H9 (cell line): ENCODE measurements around the gene DAB1. TPM values are rescaled to one million over a fixed set of nuclear protein-coding genes. Genes with fewer than 3 reads are reported as not detected.

Experiments used
- DNase-seq: peaks from one replicate; pipeline ENCODE4 v3.0.0-alpha.2; 2017
- H2AFZ ChIP-seq: one replicate; pipeline ENCODE4 v1.6.1; 2013; ENCODE audit warnings: mild to moderate bottlenecking, low read length, control low read depth, moderate library complexity
- H2AK5ac ChIP-seq: 2 replicates; pipeline ENCODE4 v1.6.1; 2013; ENCODE audit warnings: low read length, control low read depth, mixed read lengths; ENCODE audit not compliant: insufficient read length
- H2BK120ac ChIP-seq: one replicate; pipeline ENCODE4 v1.6.1; 2013; ENCODE audit warnings: low read depth, mild to moderate bottlenecking, low read length, control low read depth, inconsistent platforms; ENCODE audit not compliant: poor library complexity, severe bottlenecking
- H2BK12ac ChIP-seq: 2 replicates; pipeline ENCODE4 v1.6.1; 2013; ENCODE audit warnings: low read length, control low read depth, mixed read lengths, low read depth; ENCODE audit not compliant: insufficient read length
- H2BK15ac ChIP-seq: 2 replicates; pipeline ENCODE4 v1.6.1; 2013; ENCODE audit warnings: low read depth, low read length, control low read depth
- H2BK20ac ChIP-seq: one replicate; pipeline ENCODE4 v1.6.1; 2013; ENCODE audit warnings: low read depth, mild to moderate bottlenecking, low read length, control low read depth, inconsistent platforms; ENCODE audit not compliant: poor library complexity, severe bottlenecking
- H2BK5ac ChIP-seq: 2 replicates; pipeline ENCODE4 v1.6.1; 2013; ENCODE audit warnings: low read length, control low read depth, mixed read lengths; ENCODE audit not compliant: insufficient read length
- H3K14ac ChIP-seq: 2 replicates; pipeline ENCODE4 v1.6.1; 2013; ENCODE audit warnings: low read length, control low read depth; ENCODE audit not compliant: insufficient read depth
- H3K18ac ChIP-seq: 2 replicates; pipeline ENCODE4 v1.6.1; 2013; ENCODE audit warnings: low read depth, mild to moderate bottlenecking, mixed read lengths, low read length, control low read depth; ENCODE audit not compliant: insufficient read length
- H3K23ac ChIP-seq: 2 replicates; pipeline ENCODE4 v1.6.1; 2013; ENCODE audit warnings: low read length, control low read depth, mixed read lengths, low read depth; ENCODE audit not compliant: insufficient read length
- H3K23me2 ChIP-seq: 2 replicates; pipeline ENCODE4 v1.6.1; 2013; ENCODE audit warnings: low read depth, mild to moderate bottlenecking, mixed read lengths, low read length, control low read depth; ENCODE audit not compliant: insufficient read length, poor library complexity, severe bottlenecking
- H3K27ac ChIP-seq: 2 replicates; pipeline ENCODE4 v1.5.1; 2013; ENCODE audit warnings: low read length, control low read depth, mixed read lengths, low read depth; ENCODE audit not compliant: insufficient read length
- H3K27me3 ChIP-seq: 2 replicates; pipeline ENCODE4 v1.6.1; 2013; ENCODE audit warnings: low read length, control low read depth, inconsistent platforms; ENCODE audit not compliant: insufficient read depth
- H3K4ac ChIP-seq: 2 replicates; pipeline ENCODE4 v1.6.1; 2013; ENCODE audit warnings: low read depth, mild to moderate bottlenecking, control low read depth, inconsistent platforms, low read length, moderate library complexity
- H3K4me1 ChIP-seq: 2 replicates; pipeline ENCODE4 v1.6.1; 2013; ENCODE audit warnings: low read length, control low read depth, inconsistent platforms; ENCODE audit not compliant: insufficient read depth
- H3K4me2 ChIP-seq: 2 replicates; pipeline ENCODE4 v1.6.1; 2013; ENCODE audit warnings: low read length, control low read depth, mixed read lengths; ENCODE audit not compliant: insufficient read length, insufficient read depth
- H3K56ac ChIP-seq: 2 replicates; pipeline ENCODE4 v1.6.1; 2013; ENCODE audit warnings: low read depth, mild to moderate bottlenecking, mixed read lengths, low read length, control low read depth; ENCODE audit not compliant: insufficient read length
- H3K79me1 ChIP-seq: 2 replicates; pipeline ENCODE4 v1.6.1; 2013; ENCODE audit warnings: low read depth, mild to moderate bottlenecking, moderate library complexity, low read length, control low read depth, inconsistent platforms; ENCODE audit not compliant: insufficient read depth, poor library complexity, severe bottlenecking
- H3K79me2 ChIP-seq: 2 replicates; pipeline ENCODE4 v1.6.1; 2013; ENCODE audit warnings: low read length, control low read depth, inconsistent platforms; ENCODE audit not compliant: insufficient read depth
- H3K9ac ChIP-seq: 2 replicates; pipeline ENCODE4 v1.6.1; 2013; ENCODE audit warnings: low read length, control low read depth, mixed read lengths; ENCODE audit not compliant: insufficient read length; ENCODE audit errors: extremely low read depth
- H3K9me3 ChIP-seq: one replicate; pipeline ENCODE4 v1.6.1; 2013; ENCODE audit warnings: low read depth, low read length, inconsistent platforms; ENCODE audit not compliant: control insufficient read depth
- H3T11ph ChIP-seq: one replicate; pipeline ENCODE4 v1.6.1; 2013; ENCODE audit warnings: mild to moderate bottlenecking, low read length, control low read depth, inconsistent platforms
- H4K20me1 ChIP-seq: one replicate; pipeline ENCODE4 v1.6.1; 2013; ENCODE audit not compliant: control insufficient read depth, insufficient read length, insufficient read depth
- H4K5ac ChIP-seq: 2 replicates; pipeline ENCODE4 v1.6.1; 2013; ENCODE audit warnings: low read depth, mild to moderate bottlenecking, mixed read lengths, low read length, control low read depth; ENCODE audit not compliant: insufficient read length
- H4K8ac ChIP-seq: replicated peaks from 2 replicates; pipeline ENCODE4 v1.6.1; 2013; ENCODE audit warnings: low read length, control low read depth, mixed read lengths, low read depth; ENCODE audit not compliant: insufficient read length
- H4K91ac ChIP-seq: 2 replicates; pipeline ENCODE4 v1.6.1; 2013; ENCODE audit warnings: low read depth, mild to moderate bottlenecking, moderate library complexity, mixed read lengths, low read length, control low read depth; ENCODE audit not compliant: insufficient read length
- H3K27ac Mint-ChIP-seq, 3 experiments: 2 replicates in 2 of 3; 3 replicates in 1 of 3; pipeline ENCODE4 v1.8.0; 2020 to 2021; ENCODE audit warnings: mixed read lengths in 3 of 3, mild to moderate bottlenecking in 1 of 3, moderate library complexity in 1 of 3
- H3K27me3 Mint-ChIP-seq: 2 replicates; pipeline ENCODE4 v1.8.0; 2021; ENCODE audit warnings: low read depth, mild to moderate bottlenecking, moderate library complexity, mixed read lengths
- H3K36me3 Mint-ChIP-seq, 3 experiments: 2 replicates in 2 of 3; 3 replicates in 1 of 3; pipeline ENCODE4 v1.8.0; 2020 to 2021; ENCODE audit warnings: low read depth in 3 of 3, mixed read lengths in 3 of 3; ENCODE audit not compliant: insufficient read depth in 1 of 3
- H3K4me1 Mint-ChIP-seq, 2 experiments: 2 replicates each; pipeline ENCODE4 v1.8.0; 2020; ENCODE audit warnings: mixed read lengths in 2 of 2
- H3K4me3 Mint-ChIP-seq, 2 experiments: 2 replicates in 1 of 2; 3 replicates in 1 of 2; pipeline ENCODE4 v1.8.0; 2020 to 2021; ENCODE audit warnings: mild to moderate bottlenecking in 2 of 2, mixed read lengths in 2 of 2, moderate library complexity in 1 of 2
- H3K9me3 Mint-ChIP-seq, 2 experiments: 2 replicates in 1 of 2; 3 replicates in 1 of 2; pipeline ENCODE4 v1.8.0; 2020; ENCODE audit warnings: mild to moderate bottlenecking in 2 of 2, mixed read lengths in 2 of 2, moderate library complexity in 1 of 2
- WGBS: extraction: QIAGEN DNeasy Blood & Tissue Kit; methylation state at CpG from one replicate; pipeline ENCODE4 v1.1.7; 2013; ENCODE audit warnings: missing lambda C conversion rate, low lambda C conversion rate, mixed read lengths; ENCODE audit not compliant: insufficient read length; ENCODE audit errors: extremely low coverage; 5-methylcytosine and 5-hydroxymethylcytosine counted together
- total RNA-seq: library from RNA; stranded (reverse); gene quantifications from 2 replicates; pipeline ENCODE4 v1.2.1, GENCODE V29; 2021
- TF ChIP-seq, protein P1 (sequence below): fragments of 200-600 bp; sonication (generic); conservative IDR thresholded peaks from 3 replicates; pipeline ENCODE4 v1.8.0; 2021; ENCODE audit warnings: antibody characterized with exemption, mild to moderate bottlenecking

The DAB1 gene
- total RNA-seq, 1 experiment from 2014 or later, result 9.3 TPM

DNA sequence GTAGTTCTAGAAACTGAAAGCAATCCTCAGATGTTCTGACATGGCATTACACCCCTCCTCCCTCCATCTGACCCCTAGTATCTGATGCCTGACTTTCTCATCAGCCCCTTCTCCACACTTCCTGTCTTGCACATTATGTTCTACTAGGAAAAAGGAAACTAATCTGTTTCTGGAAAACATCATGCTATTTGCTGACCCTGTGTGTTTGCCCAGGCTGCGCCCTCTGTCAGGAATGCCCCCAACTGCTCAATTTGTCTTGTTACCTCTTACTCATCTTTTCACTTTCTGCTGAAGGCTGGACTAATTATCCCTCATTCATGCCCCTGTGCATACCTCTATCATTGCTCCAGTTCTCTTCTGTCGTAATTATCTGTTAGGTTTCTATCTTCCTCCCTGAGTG, 37.5 kb upstream of the DAB1 start:
- H3K27me3 ChIP-seq, result no peaks in the 10 kb centered on the region
- no peak overlapping the region for H3K27ac Mint-ChIP-seq
- H4K8ac ChIP-seq, result no peak overlapping the region
- H4K5ac ChIP-seq, result no peak overlapping the region
- H3K27me3 Mint-ChIP-seq, result no peaks in the 10 kb centered on the region
- no peak overlapping the region for H2BK20ac ChIP-seq
- no peak overlapping the region for H3K27ac ChIP-seq
- DNase-seq, result no peak
- H4K91ac ChIP-seq, result no peak overlapping the region
- H2BK120ac ChIP-seq, result no peak overlapping the region
- H3K4me2 ChIP-seq, result no peak overlapping the region
- no peak overlapping the region for H3K56ac ChIP-seq
- H2BK5ac ChIP-seq, result no peak overlapping the region
- TF ChIP-seq, protein P1, sequence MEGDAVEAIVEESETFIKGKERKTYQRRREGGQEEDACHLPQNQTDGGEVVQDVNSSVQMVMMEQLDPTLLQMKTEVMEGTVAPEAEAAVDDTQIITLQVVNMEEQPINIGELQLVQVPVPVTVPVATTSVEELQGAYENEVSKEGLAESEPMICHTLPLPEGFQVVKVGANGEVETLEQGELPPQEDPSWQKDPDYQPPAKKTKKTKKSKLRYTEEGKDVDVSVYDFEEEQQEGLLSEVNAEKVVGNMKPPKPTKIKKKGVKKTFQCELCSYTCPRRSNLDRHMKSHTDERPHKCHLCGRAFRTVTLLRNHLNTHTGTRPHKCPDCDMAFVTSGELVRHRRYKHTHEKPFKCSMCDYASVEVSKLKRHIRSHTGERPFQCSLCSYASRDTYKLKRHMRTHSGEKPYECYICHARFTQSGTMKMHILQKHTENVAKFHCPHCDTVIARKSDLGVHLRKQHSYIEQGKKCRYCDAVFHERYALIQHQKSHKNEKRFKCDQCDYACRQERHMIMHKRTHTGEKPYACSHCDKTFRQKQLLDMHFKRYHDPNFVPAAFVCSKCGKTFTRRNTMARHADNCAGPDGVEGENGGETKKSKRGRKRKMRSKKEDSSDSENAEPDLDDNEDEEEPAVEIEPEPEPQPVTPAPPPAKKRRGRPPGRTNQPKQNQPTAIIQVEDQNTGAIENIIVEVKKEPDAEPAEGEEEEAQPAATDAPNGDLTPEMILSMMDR, result no peak
- H3K18ac ChIP-seq, result no peak overlapping the region
- H3K9me3 ChIP-seq, result no peaks in the 10 kb centered on the region
- WGBS, result no CpG with 5 or more reads among the region's 2 CpGs
- H3K9me3 Mint-ChIP-seq, result no peaks in the 10 kb centered on the region
- H3K79me2 ChIP-seq, result no peaks in the 10 kb centered on the region
- no peaks in the 10 kb centered on the region for H3K4me1 Mint-ChIP-seq
- H2AK5ac ChIP-seq, result no peak overlapping the region
- no peak overlapping the region for H2AFZ ChIP-seq
- H3T11ph ChIP-seq, result no peak overlapping the region
- no peak overlapping the region for H2BK15ac ChIP-seq
- H3K23ac ChIP-seq, result no peak overlapping the region
- H3K4ac ChIP-seq, result no peak overlapping the region
- H2BK12ac ChIP-seq, result no peak overlapping the region
- H3K36me3 Mint-ChIP-seq, result no peaks in the 10 kb centered on the region
- H3K9ac ChIP-seq, result no peak overlapping the region
- no peaks in the 10 kb centered on the region for H3K23me2 ChIP-seq
- no peak overlapping the region for H3K4me3 Mint-ChIP-seq
- H3K79me1 ChIP-seq, result no peaks in the 10 kb centered on the region
- H3K14ac ChIP-seq, result no peak overlapping the region
- H3K4me1 ChIP-seq, result no peaks in the 10 kb centered on the region
- H4K20me1 ChIP-seq, result no peaks in the 10 kb centered on the region
